HG02759 (cell line): ENCODE data around the gene GADD45G.
A peak's percentile ranks its signal among the peaks of the same experiment; 100 is the strongest.

ENCODE experiments used
- ATAC-seq: cut with Tn5 transposase; IDR thresholded peaks from one replicate; pipeline ENCODE4 v1.9.1; 2021; ENCODE audit warnings: mild to moderate bottlenecking, moderate library complexity; ENCODE audit not compliant: unreplicated experiment

The GADD45G gene

GRCh38 chr9:89592213-89592815 is 12.5 kb upstream of the GADD45G start:
- ATAC-seq, result no peak

- ATAC-seq, result no peak
These were observed 11.7 kb upstream of the GADD45G start for GRCh38 chr9:89592963-89593726.

- ATAC-seq, result no peak
These were observed 10.9 kb upstream of the GADD45G start for GRCh38 chr9:89593727-89594427.

- ATAC-seq, result no peak
These were observed 9.8 kb upstream of the GADD45G start for GRCh38 chr9:89594811-89595550.

GRCh38 chr9:89595646-89596045 is 9.2 kb upstream of the GADD45G start:
- ATAC-seq, result no peak

- ATAC-seq, result no peak
These were observed 7.8 kb upstream of the GADD45G start for GRCh38 chr9:89596937-89597555.

- peak; percentile 50 for ATAC-seq
These were observed 7.0 kb upstream of the GADD45G start for GRCh38 chr9:89597711-89598362.

GRCh38 chr9:89598363-89598713 is 6.5 kb upstream of the GADD45G start:
- no peak for ATAC-seq

GRCh38 chr9:89598926-89599325 is 5.9 kb upstream of the GADD45G start:
- ATAC-seq, result no peak

- no peak for ATAC-seq
These were observed 4.0 kb upstream of the GADD45G start for GRCh38 chr9:89600831-89601230.

- no peak for ATAC-seq
These were observed 3.5 kb upstream of the GADD45G start for GRCh38 chr9:89601306-89601705.

- no peak for ATAC-seq
These were observed 2.8 kb upstream of the GADD45G start for GRCh38 chr9:89601856-89602562.

GRCh38 chr9:89602978-89603766 is 1.6 kb upstream of the GADD45G start:
- ATAC-seq, result peak; percentile 47

- no peak for ATAC-seq
These were observed 796 bp upstream of the GADD45G start for GRCh38 chr9:89603767-89604665.

- peak; percentile 13 for ATAC-seq
These were observed 745 bp downstream of the GADD45G start for GRCh38 chr9:89605465-89606048.

- ATAC-seq, result peak; percentile 25
These were observed 1.3 kb downstream of the GADD45G start for GRCh38 chr9:89606049-89606623.

- ATAC-seq, result no peak
These were observed 2.0 kb downstream of the GADD45G start for GRCh38 chr9:89606624-89607311.
